ACHN (cell line): Measurements from ENCODE around the gene SIPA1L3.

Source experiments
- DNase-seq: peaks from one replicate; pipeline ENCODE4 v3.0.0-alpha.2; 2015
- in situ Hi-C: cut with HindIII; loops from 2 replicates; pipeline ENCODE4 v1.10.0; 2017; ENCODE audit warnings: low sequenced_read_pairs, low pct_ligation_motif_present, low pct_unique_long_range_greater_than_20kb

Gene SIPA1L3

DNA sequence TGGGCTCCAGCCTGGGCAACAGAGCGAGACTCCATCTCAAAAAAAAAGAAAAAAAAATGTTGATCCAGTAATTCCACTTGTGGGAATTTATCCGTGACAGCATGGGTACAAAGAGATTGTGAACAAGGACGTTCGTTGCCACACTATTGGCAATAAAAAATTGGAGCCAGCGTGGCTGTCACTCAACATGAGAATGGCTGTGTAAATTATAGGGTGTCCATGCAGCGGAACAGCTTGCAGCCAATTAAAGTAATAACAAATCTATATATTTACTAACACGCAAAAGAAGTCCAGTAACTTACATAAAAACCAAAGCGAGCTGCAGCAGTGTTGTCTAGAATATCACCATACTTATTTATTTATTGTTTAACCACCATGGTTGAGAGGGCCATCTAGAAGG, 297.7 kb downstream of the SIPA1L3 start:
- DNase-seq = no peak

DNA sequence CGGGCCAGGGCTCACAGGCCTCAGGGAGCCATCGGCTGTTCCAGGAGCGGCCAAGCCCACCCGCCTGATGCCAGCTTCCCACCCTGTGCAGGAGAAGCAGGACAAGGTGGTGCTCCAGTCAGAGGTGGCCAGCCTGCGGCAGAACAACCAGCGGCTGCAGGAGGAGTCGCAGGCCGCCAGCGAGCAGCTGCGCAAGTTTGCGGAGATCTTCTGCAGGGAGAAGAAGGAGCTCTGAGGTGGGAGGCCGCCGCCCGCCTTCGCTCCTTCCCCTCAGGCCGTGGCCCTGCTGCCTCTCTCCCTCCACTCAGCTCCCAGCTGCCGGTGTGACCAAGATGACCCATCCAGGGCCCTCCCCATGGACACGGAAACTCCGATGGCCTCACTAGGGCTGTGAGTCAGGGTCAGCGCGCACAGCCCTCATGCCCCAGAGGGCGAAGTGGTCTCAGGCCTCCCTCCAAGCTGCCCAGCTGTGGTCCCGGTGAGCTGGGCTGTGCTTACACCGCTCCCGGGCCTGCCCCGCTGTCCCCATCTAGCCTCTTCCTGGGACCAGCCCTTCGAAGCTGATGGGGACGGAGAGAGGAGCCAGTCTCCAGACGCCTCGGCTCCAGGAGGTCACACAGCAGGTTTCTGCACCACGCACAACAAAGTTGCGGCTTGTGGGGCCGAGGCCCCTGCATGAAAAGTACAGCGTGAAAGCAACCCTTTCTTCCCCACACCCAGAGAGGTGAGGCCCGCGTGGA, 299.2 kb downstream of the SIPA1L3 start:
- in situ Hi-C loops = no loop called here
- DNase-seq = no peak

More for the DNA sequence above, 297.7 kb downstream of the SIPA1L3 start:
- in situ Hi-C loops = no loop called here

DNA sequence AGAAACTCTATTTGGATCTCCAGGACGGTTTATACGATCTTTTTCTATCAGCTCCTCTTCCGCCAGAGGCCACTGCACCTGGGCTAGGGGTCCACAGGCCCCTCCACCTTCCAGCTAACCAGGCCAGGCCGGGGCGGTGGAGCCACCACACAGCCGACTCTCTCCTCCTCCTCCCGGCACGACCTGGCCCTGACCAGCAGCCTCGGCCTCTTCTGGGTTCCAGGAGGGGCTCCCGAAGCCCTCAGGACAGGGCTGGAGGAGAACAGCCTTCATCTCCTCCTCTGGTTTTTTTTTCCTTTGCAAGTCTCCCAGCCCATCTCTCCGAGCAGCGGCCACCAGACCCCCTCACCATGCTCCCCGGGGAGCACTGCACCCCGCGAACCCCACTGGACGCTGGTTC, 299.9 kb downstream of the SIPA1L3 start:
- DNase-seq = no peak
- in situ Hi-C loops = no loop called here

DNA sequence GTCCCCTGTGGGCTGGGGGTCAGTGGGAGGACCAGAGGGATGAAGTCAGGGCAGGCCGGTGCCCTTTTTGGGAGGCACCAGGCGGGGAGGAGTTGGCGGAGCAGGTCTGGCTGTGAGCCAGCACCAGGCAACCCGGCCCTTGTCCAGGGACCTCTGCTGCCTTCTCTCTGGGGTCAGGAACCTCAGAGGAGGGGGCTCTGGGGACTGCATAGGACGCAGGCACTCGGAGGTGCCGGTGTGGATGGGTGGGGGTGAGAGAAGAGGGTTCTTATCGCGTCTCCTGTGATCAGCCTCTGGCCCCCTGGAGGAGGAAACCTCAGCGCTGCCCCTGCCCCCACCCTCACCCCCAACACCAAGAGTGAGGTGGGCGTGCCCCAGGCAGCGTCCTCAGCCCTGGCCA, 300.5 kb downstream of the SIPA1L3 start:
- in situ Hi-C loops = no loop called here
- no peak for DNase-seq

DNA sequence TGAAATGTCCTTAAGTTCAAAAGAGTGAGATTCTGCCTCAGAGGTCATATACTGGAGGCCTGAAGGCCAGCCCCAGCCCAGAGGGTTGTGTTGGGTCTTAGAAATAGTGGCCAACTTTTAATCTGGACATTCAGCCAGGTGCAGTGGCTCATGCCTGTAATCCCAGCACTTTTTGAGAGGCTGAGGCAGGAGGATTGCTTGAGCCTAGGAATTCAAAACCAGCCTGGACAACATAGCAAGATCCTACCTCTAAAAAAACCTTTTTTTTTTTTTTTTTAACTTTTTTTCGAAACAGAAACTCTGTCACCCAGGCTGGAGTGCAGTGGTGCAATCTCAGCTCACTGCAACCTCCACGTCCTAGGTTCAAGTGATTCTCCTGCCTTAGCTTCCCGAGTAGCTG, 301.6 kb downstream of the SIPA1L3 start:
- in situ Hi-C loops = no loop called here
- no peak for DNase-seq

DNA sequence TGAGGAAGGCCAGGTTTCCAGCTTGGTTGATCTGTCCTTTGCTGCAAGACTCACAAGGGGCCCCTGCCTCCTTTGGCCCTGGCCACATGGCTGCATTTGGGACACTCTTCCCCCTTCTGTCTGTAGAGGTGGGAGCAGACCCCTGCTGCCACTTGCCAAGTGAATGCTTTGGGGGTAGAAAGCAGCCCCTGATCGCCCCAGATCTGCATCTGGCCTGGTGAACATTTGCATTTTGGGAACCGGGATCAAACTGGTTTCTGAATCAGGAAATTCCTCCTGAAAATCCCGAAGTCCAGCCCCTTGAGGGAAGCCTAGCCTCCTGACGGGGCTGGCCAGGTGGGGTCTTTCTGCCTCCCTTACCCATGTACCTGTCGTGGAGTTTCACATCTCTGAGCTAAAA, 302.1 kb downstream of the SIPA1L3 start:
- DNase-seq = no peak
- in situ Hi-C loops = no loop called here

DNA sequence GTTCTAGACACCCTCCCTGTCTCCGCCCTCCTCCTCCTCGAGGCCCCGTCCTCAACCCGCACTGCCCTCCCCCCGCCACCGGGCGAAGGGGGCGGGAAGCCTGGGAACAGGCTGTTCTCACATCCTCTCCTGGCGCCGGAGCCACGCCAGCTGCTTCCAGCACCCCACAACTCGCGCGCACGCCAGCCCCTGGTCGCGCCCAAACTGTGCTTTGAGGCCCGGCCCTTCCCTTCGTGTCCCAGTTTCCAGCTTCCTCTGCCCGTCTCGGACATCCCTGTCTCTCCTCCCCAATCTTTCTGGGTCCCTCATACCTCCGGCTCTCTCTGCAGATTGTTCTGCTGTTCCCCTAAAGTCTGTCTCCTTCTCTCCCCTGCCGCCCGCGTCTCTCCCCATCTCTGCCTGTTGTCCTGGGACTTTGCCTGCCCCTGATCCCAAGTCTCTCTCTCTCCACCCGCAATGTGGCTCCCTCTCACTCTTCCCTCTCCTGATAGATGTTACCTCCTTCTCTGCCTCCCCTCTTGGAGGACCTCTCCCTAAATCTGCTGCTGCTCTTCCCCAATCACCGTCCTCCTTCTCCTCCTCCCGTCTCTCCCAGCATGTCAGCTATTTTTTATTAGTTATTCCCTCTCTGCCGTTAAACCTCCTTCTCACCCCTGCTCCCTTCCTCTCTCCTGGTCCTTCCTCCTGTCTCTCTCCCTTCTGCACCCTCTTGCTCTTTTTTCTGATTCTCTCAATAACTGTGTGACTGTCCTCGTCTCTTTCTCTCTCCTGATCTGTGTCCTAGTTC, 302.9 kb downstream of the SIPA1L3 start:
- in situ Hi-C loops = no loop called here
- DNase-seq = no peak

DNA sequence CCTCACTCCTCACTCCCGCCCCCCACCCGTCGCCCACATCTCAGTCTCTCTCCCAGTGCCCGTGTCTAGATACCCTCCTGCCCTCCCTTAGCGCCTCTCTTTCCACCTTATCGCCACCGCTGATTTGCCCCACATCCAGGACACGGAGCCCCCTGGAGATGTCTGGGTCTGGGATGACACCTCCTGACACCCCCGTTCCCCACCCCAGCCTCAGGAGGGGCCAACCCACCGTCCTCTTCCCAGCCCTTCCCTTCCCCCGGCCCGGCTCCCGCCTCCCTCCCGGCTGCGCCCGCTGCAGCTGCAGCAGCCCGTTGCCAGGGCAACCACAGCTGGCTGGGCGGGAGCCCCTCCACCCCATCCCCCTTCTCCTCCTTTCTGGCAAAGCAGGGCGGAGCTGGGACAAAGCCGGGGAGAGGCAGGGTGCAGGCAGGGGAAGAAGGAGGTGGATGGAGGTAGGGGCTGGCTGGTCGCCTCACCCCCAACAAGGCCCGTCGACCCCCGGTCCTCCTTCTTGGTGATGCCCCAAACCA, 303.5 kb downstream of the SIPA1L3 start:
- DNase-seq = no peak
- in situ Hi-C loops = no loop called here

DNA sequence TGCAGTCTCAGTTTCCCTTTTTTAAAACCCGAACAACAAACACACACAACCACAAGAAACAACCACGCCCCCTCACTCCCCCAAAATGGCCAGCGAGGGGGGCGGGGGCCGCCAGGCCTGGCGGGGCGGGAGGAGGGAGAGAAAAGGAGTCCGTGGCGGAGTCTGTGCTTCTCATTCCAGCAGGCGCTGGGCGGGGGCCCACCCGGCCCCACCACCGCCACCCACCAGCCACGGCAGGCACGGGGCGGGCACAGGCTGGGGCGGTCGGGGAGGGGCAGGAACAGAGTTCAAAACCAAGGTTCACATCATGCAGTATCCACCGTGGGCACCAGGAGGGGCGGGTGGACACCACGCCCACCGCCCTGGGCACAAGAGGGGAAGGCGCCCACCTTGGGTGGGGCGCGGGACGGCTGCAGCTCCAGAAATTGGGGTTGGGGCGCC, 304.2 kb downstream of the SIPA1L3 start:
- DNase-seq = no peak
- in situ Hi-C loops = no loop called here

DNA sequence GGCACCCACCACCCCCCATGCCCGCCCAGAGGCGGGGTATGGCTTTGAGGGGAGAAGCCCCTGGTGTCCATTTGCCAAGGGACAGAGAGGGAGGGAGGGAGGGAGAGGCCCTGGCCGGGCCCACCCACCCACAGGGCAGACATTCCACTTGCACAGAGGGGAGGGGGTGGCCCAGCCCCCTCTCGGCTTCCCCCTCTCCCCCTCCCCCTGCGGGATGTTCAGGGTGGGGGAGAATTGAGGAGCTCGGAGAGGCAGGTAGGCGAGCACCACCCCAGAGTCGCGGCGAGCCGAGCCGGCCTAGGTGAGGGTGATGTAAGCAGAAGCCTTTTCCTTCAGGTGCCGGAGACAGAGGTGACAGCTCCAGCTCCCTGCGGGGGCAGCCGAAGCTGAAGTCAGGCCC, 304.8 kb downstream of the SIPA1L3 start:
- in situ Hi-C loops = no loop called here
- DNase-seq = no peak

DNA sequence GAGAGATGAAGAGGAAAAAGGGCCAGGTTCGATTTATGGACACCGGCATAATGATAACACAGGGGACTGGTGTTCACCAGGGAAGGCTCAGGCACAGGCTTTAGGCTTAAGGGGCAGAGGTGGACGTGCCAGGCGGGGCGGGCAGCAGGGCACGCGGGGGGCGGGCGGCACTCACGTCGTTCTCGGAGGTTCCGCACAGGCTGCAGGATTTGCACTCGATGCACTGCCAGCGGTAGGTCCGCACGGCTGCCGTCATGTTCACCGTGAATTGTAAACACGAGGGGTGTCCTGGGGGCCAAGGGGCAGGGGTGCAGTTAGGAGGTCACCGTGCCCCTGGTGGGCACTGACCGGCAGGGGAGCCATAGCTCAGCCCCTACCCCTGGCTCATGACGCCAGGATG, 306.5 kb downstream of the SIPA1L3 start:
- in situ Hi-C loops = no loop called here
- no peak for DNase-seq

DNA sequence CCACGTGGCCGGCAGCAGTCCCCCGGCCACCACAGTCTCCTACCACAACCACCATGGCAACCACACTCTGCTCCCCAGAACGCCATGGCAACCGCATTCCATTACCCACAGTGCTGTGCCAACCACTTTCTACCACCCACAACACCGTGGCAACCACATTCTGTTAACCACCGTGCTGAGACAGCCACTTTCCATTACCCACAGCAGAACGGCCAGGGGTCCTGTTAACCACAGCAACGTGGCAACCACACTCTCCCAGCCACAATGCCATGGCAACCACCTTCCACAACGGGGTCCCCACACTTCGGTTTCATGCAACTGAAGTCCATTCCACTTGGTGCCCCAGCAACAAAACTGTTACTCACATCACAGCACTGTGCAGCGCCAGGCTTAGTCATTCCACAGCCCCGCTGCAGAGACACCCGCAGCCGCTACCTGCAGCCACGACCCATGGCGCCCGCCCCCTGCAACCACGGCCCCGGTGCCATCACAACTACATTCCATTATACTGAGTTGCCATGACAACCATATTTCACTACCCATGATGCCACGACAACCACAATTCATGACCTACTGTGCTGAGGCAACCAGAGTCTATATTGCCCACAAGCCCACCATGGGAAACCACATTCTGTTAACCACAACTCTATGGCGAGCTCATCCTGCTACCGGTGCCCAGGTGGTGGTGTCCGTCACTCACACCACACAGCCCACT, 307.1 kb downstream of the SIPA1L3 start:
- in situ Hi-C loops = no loop called here
- DNase-seq = peak; percentile 81

DNA sequence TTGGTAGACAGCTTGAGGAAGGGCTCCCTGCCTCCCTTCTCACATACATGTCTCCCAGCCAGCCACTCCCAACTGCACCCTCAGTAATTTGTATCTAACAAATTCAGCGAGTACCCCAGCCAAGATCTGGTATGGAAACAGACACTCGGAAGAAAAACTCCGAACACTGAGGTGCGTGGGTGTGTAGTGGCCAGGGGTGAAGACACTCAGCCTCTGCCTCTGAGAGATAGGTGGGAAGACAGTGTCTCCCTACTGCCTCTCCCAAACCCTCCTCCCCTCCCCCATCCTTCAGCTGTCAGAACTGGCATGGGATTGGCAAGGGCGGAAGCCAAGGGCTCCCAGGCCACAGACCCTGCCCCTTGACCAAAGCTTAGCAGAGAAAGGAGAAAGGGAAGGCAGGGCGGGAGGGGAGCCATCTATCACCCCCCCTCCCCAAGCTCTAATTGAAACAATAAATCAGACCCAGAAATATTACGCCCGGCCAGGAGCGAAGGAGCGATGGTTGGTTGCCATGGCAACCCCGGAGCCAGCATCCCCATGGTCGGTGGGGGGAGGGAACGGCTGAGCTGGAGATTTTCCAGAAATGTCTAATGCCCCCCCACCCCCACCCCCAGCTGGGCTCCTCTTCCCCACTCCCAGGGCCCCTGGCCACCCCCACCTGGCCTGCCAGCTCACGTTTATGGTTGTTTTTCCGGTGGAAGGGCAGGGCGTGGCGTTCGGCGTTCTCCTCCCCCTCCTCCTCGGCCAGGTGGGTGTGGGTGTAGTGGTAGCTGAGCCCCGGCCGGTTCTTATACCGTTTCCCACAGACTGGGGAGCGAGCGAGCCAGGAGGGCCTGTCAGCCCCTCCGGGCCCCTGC, 310.0 kb downstream of the SIPA1L3 start:
- no peak for DNase-seq
- in situ Hi-C loops = no loop called here

DNA sequence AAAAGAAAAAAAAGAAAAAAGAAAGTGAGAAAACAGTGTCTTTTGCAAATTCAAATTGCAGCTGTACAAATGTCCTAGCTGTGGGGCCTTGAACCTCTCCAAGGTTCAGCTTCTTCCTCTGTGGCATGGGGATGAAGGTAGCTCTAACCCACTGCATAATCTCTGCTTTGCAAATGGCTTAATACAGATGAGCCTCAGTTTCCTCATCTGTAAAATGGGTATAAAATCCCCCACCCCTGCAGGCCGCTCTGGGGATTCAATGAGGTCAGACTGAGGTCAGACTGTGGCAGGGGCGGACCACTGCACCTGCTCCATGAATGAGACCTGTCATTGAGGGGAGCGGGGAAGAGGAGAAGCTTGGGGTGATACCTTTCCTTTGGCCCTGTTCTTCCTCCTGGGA, 311.2 kb downstream of the SIPA1L3 start:
- in situ Hi-C loops = no loop called here
- DNase-seq = no peak

DNA sequence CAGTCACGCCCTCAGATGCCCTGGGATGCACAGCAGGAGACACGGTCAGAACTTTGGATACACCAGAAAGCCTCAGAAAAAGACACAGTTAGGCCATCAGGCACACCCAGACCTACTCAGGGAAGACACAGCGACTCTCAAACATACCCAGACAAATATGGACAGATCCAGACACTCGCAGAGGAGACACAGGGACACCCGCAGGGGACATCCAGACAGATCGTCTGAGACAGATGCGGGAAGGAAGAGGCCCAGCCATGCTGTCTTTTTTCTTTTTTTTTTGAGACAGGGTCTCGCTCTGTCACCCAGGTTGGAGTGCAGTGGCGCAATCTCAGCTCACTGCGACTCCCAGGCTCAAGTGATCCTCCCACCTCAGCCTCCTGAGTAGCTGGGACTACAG, 312.2 kb downstream of the SIPA1L3 start:
- no peak for DNase-seq
- in situ Hi-C loops = no loop called here

DNA sequence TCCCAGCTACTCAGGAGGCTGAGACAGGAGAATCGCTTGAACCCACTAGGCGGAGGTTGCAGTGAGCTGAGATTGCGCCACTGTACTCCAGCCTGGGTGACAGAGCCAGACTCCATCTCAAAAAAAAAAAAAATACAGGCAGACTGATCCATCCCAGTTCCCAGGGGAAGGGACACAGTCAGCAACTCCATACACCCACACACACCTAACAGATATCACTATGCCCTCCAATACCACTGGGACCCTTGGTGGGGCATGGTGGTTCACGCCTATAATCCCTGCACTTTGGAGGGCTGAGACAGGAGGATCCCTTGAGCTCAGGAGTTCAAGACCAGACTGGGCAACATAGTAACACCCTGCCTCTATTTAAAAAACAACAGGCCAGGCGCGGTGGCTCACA, 314.4 kb downstream of the SIPA1L3 start:
- in situ Hi-C loops = no loop called here

DNA sequence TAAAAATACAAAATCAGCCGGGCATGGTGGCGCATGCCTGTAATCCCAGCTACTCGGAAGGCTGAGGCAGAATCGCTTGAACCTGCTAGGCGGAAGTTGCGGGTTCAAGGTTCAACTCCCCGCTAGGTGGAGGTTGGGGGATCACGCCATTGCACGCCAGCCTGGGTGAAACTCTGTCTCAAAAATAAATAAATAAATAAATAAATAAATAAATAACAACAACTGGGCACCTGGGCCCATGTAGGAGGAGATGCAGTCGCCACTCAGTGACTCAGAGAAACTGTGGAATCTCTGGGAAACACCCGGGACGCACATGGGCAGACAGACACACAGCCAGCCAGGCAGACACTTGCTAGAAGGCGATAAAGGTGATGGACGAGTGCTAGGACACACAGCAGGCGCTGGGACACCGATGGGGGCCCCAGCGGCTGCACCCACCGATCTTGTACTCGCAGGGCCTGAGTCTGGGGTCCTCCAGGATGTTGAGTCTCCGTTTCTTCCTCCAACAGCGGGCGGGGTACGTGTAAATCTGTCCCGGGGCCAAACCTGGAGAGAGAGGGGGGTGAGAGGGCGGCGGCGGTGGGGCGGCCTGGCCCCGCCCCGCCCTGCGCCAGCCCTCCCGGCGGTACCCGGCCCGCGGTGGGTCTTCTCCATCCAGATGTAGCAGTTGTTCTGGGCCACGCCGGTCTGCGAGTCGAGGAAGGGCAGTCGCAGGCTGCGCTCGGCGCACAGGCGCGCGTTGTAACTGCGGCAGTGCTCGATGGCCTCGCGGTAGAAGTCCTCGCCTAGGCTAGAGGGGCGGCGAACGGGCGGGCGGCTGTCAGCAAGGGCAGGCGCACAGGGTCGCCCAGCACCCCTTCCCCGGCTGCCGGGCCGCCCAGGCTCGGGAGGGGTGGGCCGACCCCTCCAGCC, 315.2 kb downstream of the SIPA1L3 start:
- in situ Hi-C loops = no loop called here
- DNase-seq = no peak

More for the DNA sequence above, 314.4 kb downstream of the SIPA1L3 start:
- no peak for DNase-seq
